GM21528 (cell line): ENCODE results near the gene UBE2B.

Source experiments
- ATAC-seq: cut with Tn5 transposase; IDR thresholded peaks from one replicate; pipeline ENCODE4 v1.9.1; 2021; ENCODE audit warnings: mild to moderate bottlenecking, moderate library complexity; ENCODE audit not compliant: unreplicated experiment, low FRiP score

UBE2B gene

DNA sequence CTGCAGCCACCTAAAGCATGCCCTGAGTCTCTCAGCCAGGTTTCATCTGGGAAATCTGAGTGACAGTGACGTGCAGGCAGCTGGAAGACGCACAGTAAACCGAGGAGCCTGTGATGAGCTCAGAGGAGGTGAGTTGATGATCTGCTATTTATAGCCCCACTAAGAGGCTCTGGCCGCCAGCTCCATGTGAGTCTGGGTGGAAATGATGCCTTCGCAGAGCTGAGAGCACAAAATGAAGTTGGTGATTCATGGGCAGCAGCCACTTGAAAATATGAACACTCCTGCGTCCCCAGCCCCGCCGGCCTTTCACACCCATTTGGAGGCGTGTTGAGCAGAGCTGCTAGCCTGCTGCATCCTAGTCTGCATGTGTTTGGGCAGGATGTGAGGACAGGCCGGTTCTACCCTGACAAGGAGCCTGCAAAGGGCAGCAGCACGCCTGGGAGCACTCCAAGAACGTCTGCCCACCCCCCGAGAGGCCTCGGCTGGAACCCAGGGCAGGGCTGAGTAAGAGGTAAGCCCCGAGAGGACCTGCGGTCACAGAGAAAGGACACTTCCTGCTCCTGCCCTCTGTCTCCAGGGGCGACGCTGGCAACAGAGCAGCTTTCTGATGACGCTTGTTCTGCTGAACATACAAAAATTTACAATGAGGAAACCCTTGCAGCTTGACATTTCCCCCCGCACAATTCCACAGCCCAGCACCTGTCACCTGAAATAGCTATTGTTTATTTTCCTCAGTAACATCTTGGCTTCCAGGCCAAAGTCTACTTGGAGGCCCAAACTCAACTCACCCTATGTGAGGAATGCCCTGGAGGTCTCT is 65.4 kb downstream of the UBE2B start:
- ATAC-seq, result no peak

GRCh38 chr5:134437340-134437846 is 66.0 kb downstream of the UBE2B start:
- no peak for ATAC-seq

GRCh38 chr5:134437847-134438581 is 66.6 kb downstream of the UBE2B start:
- no peak for ATAC-seq

GRCh38 chr5:134438721-134439123 is 67.4 kb downstream of the UBE2B start:
- no peak for ATAC-seq

- ATAC-seq, result no peak
Measured at GRCh38 chr5:134439210-134439654, 67.9 kb downstream of the UBE2B start.

GRCh38 chr5:134440201-134440755 is 68.9 kb downstream of the UBE2B start:
- ATAC-seq, result no peak
